ENCODE results near the gene MAGI2.

Gene MAGI2

DNA sequence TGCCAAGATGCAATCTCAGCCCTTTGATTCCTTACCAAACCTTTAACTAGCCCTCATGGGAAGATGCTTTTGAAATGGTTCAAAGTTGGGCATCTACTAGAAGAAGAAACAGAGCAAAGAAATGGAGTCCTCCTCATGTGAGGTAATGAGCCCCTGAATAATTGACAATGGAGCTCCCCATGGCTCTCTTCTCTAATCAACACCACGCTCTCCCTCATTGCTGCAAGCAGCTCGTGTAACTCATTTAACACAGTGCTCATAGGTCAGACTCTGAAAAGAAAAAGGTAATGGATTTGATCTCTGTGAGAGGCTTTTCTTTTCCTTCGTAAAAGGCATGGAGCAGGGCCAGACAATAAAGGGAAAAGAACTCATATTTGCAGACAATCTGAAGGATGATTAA is 1342.1 kb downstream of the MAGI2 start:
- no peak for DNase-seq

DNA sequence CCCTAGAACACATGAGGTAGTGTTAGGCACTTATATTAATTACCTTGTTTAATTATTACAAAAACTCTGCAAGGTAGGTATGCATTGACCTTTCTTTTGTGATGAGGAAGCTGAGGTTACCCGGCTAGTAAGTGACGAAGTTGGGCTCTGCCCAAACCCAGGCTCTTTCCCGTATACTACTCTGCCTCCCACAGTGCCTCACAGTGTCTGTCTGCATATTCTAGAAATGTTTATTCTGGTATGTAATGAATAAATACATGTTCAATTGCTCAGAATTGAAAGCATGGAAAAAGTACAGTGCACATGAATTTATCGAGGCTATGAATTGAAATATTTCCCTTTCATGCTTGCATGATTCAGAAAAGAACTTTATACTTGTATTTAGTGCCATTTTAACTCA is 1350.0 kb downstream of the MAGI2 start:
- DNase-seq = no peak

DNA sequence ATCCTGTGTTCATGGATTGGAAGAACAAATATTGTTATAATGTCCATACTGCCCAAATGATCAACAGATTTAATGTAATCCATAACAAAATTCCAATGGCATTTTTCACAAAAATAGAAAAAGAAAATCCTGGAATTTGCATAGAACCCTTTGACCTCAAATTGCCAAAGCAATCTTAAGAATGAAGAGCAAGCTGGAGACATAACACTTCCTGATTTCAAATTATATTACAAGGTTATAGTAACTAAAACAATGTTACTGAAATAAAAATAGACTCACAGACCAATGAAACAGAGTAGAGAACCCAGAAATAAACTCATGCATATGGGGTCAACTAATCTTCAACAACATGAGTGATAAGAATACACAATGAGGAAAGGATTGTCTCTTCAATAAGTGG is 1352.4 kb downstream of the MAGI2 start:
- DNase-seq = no peak

DNA sequence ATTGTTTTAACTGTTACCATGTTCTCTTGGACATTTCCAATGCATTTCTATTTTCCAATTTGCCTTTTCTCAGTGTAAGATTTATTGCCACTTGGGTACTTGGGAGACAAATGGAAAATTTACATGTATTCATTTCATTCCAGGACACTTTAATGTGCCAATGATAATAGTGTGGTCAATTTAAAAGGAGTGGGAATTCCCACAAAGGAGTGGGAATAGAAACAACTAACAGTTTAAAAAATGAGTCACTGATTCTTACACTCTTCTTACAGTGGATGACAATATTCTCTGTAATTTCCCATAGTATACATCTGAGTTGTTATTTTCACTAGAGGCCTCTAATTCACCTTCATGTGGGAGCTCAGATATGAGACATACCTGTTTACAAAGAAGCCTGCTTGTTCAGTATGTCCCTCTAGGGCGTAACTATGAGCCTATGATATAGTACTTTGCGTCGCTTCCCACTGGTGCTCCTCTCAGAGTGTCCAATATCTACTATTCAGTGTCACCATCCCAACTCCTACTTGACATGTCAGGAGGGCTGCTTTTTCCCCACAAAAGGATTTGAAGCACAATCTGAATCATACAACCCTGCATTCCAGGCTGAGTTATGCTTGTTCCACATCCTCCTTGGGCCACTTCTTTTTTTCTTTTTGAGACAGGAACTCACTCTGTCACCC is 1353.6 kb downstream of the MAGI2 start:
- no peak for DNase-seq

DNA sequence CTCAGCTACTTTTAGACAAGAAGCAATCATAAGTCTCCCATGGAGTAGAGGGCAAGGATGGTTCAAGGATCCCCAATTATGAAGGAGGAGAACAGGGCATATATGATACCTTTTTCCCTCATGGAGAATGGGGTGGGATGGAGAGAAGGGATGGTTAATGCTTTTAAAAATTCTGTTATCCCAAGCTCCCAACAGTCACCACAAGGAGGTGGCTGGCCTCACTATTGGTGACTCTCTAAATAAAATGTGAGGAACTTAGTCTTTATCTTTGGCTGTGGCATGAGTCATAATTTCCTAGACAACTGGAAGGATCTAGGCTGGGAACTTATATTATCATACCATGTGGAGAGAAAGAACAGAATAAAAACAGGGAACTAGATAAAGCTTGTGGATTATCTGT is 1357.9 kb downstream of the MAGI2 start:
- DNase-seq = no peak

DNA sequence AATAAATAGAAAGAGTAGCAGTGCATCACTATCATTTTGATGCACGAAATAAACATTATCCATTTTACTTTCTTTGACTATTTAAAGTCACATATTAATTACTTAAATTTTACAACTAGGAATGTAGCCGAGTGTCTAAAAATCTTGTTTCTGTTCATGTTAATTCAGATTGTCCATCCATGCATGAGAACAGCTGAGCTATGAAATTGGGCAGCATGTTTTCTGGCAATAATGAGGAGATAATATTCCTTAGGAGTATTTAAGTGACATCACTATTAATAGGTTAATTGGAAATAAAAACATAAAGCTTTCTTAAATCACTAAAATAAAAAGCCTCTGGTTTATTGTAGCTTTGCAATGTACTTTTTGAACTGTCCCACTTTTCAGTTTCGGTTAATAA is 1361.1 kb downstream of the MAGI2 start:
- DNase-seq = no peak

DNA sequence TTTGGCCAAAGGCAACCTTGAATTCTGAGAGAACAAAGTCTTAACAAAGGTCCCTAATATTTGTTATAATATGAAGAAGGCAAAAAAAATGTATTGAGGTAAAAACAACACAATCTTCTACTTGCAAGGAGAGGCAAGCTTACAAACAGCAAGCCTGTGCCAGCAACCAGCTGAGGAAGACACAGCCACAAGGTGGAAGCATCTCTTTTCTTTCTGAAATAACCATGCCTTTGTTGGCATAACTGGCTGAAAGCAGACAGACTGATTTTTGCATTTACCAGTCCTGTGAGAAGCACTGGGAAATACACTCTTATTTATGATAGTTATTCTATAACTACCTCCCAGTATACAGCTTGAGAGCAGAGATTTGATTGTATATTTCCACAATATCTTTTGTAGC is 1362.9 kb downstream of the MAGI2 start:
- no peak for DNase-seq

DNA sequence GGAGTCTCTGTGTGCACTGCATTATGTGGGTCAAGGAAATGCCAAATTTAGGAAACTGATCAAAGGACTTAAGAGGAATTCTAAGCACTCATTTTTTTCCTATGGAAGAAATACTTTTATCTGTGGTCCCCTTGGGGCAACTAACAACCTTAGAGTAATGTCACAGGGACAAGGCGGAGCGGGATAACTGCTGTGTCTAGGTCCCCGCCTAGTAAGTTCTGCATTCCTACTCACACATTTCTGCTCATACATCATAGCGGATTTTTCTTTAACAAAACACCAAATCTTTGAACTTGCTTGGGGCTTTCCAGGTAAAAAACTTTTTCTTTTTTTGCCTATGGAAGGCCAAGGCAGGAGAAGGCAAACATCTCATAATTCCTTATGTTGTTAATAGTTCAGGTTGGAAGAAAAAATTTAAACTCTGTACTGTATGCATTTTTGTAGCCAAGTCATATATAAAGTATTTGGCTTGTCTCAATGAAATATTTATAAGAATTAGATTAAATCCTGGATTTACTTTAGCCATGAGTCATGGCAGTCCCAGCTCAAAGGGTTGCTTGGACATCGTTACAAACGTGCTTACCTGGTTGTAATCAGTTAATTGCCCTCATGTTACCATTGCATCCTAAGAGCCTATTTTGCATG is 1369.9 kb downstream of the MAGI2 start:
- no peak for DNase-seq

DNA sequence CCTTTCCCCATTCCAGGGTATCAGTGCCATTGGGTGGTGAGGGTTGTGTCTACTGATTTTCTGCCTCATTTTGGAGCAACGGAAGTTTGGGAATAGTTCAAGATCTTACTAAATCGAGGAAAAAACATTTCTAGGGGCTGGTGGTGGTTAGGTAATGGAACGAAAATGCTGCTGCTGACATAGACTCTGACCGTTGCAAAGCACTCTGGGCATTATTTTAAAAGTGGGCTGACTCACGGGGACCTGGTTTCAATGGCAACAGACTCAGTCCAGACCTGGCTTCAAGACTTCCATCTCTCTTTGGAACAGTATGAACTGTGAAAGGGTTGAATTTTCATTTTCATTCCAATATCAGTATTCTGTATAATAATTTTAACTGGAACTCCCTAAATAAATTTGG is 1370.9 kb downstream of the MAGI2 start:
- DNase-seq = no peak

DNA sequence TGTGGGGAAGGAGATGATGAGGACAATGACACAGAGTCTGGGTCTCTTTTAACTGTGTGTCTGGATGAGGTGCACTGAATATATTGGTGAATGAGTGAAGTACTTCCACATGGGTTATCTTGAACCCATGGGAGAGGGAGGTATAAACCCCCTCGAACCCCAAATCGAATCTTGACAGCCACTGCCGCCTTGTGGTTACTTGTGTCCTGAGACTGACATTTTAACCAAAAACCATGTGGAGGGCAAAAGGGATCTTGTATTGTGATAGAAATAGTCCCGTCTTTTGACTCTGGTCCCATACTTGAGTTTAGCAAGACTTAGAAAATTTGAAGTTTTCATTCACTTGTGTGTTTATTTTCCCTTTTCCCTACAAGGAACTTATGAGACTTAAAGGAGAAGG is 1371.6 kb downstream of the MAGI2 start:
- no peak for DNase-seq

DNA sequence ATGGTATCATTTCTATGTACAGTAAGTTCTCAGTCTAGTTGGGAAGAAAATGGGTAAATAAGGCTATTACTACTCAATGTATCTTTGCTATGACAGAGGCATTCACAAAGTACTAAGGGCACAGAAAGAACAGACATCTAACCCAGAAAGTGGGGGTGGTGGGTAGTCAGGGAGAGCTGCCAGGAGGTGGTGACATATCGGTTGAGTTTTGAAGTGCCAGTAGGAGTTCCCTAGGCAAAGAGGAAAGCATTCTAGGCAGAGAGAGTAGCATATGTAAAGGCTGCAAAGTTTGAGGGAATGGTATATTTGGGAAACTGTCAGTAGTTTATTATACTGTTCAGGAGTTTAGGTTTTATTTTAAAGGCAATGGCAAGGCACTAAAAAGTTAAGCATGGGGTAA is 1372.1 kb downstream of the MAGI2 start:
- no peak for DNase-seq

DNA sequence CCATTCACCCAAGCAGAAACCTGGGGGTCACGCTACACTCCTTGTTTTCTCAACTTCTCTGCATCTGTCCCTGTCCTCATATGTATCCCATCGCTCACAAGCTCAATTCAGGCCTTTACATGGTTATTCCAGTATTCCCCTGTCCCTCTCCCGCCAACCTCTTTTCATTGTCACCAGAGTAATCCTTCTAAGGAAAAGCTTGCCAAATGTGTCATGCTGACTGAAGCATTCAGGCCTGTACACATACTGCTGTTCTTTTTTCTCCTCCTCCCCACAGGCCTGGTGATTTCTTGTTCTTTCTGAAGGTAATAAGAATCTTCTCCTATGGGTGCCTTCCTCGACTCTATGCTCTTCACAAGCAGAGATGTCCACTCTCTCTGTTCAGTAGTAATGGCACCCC is 1372.7 kb downstream of the MAGI2 start:
- no peak for DNase-seq

DNA sequence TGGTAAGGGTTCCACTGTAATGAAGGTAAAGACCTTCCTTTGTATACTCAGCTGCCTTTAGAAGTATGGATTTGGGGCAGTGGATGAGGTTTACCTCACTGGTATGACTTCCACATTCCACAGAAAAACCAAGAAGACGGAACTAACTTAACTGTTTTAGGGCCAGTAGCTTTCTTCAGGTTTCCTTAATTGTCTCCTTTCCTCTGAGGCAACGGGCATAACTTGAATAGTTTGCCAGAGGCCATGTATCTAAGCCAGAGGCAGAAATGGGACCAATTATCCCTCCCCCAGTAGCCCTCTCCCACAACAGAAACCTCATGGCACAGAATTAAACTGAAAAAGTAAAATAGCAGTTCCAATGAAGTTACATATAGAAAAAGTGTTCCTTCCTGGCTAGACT is 1373.2 kb downstream of the MAGI2 start:
- DNase-seq = no peak

DNA sequence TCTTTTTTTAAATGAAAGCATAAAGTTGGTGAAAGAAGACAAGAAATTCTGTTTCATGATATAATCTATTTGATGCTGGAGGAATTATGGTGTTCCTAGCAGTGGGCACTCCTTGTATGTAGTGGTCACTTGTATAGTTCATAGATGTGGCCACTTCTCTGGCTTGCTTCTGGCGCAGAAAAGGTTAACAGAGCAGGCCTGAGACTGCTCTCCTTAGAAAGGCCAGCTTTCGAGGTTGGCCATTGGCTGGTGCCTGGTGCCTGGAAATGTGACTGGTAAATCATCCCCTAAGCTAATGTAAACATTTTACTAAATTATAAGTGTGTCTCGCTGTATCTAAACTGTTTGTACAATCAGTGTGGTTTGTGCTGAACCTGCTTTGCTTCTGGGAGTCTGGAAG is 1378.8 kb downstream of the MAGI2 start:
- no peak for DNase-seq

DNA sequence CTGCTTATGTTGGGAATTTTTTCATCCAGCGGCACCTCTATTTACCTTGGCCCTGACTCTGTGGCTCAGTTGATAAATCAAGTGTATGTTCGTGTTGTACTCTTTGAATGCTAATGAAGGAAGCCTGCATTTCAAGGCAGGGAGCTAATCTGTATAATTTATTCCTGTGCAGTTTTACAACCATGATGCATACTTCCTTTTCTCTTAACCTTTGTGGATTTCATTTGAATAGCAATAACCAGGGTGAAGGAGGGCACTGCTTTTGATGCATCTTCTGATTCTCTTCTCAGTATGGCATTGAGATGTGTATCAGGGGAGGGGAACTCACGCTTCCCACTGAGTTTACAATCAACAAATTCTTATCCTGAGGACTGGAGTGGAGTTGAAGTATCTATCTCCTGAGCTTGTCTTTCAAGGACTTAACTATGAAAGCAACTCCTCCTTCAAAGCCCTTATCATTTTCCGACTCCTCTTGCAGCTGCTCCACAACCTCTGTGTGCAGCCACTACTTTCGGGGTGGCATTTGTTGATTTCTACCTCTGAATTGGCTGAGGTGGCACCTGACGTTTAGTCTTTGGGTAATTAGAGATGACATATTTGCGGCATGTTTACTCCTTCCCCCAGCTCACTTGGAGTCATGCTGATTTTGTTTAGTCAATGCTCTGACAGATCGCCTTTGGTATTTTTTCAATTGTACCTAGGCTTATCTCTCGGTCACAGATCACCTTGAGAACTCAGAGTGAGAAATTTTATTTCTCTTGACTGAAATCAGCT is 1379.7 kb downstream of the MAGI2 start:
- no peak for DNase-seq

DNA sequence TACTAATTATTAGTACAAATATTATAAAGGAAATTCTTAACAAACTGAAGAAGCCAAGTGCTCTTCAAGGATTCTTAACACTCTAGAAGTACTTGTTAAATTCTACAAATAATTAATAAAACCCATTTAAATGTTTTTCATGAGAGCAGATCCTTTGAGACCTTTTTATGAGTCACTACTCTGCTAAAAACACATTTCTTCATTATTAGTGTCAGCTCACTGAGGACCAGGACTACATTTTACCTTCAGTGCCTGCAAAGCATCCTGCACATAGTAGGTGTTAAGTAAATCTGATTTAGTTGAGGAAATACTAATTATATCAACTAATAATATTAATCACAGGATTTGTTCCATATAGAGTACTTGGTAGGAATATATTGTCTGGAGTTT is 1381.3 kb downstream of the MAGI2 start:
- DNase-seq = no peak

DNA sequence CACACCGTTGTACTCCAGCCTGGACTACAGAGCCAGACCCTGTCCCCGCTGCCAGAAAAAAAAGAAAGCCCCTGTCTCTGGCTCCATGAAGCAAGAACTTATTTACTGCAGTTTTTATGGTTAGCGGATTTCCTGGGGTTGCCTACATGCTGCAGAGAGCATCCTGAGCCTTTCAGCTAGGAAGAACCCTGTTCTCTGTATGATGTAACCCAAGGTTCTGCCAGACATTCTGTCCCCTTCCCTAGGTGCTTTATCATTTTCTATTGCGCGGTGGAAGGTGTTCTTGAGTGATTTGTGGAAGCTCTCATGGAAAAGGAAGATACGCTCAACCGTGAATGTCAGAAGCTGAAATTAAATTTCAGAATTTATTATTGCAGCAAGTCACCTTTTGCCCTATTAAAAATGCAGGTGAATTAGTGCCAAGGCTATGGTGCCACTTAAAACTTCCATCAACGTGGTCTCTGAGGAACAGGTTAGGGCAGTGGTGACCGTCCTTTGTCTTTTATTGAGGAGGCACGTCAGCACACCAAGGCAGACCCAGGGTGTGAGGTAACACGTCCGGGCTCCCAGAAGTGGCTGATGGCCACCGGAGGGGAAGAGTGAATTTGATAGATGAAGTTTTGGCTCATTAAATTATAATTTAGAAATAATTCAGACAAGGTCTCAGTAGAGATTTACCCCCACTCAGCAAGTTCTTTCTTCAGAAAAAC is 1381.8 kb downstream of the MAGI2 start:
- DNase-seq = no peak

DNA sequence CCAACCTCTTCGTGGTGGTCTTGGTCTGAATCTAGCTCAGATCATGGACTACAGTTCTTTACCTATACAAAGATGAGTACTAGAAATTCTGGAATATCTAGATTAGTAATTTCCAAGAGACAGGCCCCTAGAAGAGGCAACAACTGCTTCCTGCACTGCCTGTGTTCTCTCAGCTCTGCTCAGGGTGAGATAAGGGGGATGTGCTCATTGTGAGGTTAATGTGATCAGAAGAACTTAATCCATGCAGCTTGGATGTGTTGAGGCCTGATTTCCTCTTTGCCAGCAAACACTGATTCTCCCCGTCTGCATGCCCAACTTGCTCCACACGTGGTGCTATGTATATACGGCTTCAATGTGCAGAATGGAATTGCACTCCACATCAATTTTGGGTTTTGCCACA is 1386.9 kb downstream of the MAGI2 start:
- no peak for DNase-seq

DNA sequence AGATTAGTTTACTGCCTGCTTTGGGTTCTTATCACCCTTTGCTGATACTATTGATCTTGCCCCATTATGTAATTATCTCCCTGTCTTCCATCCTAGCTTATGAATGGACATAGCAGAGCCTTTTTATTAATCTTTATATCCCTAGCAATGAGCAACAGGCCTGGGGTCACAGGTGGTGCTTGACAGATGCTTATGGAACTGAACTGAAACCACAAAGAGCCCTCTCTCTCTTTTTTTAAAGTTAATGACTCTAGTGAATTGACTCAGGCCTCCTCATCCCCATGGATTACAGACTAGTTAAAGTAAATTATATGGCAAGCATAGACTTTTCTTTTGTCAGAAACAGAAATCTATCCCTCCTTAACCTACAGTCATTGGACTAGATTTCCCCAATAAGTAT is 1389.7 kb downstream of the MAGI2 start:
- DNase-seq = no peak

DNA sequence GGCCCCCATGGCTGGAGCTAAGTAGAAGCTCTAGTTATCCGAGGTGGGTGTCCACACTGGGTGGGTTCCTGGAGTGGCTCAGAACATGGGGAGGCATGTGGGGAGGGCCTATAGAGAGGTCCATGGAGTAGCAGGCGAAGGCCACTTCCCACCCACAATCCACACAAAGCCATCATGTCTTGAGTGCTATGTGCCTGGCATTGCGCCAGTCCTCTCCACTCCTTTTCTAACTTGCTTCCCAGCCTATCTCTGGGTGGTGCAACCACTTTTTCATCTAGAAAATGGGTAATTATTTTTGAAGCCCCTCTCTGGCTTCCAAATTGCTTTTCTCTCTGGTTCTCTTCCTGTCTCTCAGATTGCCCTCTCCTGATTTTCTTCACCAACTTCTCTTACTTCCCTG is 1391.3 kb downstream of the MAGI2 start:
- DNase-seq = no peak

DNA sequence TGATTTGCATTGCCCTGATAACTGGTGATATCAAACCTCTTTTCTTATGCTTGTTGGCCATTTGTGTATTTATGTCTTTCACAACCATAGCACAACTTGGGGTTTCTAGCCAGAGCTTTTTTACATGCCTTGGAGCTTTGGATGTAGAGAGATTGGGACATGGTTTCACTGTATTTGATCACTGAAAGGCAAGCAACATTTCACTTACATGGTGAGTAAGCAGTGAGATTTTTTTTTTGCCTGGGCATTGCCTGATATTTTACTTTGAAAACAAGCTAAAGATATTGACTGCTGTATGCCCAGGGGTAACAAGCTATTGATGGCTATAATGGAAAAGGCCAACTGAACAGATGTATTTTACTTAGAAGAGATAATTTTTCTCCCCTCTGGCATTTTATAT is 1395.9 kb downstream of the MAGI2 start:
- no peak for DNase-seq

DNA sequence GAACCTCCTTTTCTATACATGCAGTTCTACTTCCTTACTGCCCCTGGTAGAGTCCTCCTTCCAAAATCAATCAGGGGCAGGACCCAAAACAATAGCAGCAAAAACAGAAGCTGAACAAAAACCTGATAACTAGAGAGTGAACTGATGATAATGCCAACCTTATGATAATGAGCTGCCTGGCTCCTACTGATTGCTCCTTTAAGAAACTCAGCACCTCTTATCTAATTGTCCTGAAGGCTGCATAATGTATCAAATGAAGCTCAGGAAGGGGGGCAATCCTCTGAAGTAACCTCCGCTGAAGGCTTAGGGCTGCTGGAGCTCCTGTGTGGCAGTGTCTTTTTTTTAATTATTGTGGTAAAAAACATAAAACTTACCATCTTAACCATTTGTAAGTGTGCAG is 1397.9 kb downstream of the MAGI2 start:
- DNase-seq = no peak

DNA sequence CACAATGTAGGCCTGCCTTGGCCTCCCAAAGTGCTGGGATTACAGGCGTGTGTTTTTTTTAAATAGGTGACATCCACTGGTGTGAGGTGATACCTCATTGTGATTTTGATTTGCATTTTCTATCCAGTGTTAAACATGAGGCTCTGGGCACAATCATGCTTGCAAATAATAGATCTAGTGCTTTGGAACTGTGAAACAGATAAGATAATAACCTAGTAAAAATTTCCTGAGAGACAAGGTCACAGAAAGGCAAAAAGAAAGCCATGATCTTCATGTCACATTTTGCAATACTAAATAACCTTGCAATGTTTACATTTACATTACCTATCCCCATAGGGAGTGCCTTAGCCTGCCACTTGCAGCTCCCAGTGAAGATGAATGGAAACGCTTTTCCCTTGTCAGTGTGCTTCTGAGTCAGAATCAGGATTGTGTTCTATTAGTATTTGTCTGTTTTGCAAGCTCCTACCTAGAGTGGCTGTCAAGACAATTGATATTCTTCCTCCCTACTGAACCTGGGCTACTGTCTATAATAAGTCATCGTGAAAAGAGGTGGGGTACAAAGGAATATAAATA is 1398.4 kb downstream of the MAGI2 start:
- no peak for DNase-seq
